IMR-90 (cell line): ENCODE results near the gene HMX3. TPM values are rescaled to one million over a fixed set of nuclear protein-coding genes. Genes with fewer than 3 reads are reported as not detected.

ENCODE experiments used
- ATAC-seq: fragments of 200-7000 bp; cut with Tn5 transposase; 2 replicates; pipeline ENCODE4 v1.9.1; 2020; ENCODE audit warnings: low read depth, mild to moderate bottlenecking, moderate library complexity
- BruUV-seq: library from RNA; stranded (reverse); fragments of 400-500 nt; replicated peaks from 2 replicates; lab custom pipeline; 2021; lab: Mats Ljungman, UMichigan
- CTCF ChIA-PET: fragments of 300-600 bp; formaldehyde crosslinking; extraction: SDS; loops from one replicate; lab custom pipeline; 2021; ENCODE audit warnings: antibody characterized with exemption; lab: Yijun Ruan, JAX
- POLR2A ChIA-PET: fragments of 300-600 bp; sonication (Branson Sonifier 250); formaldehyde crosslinking; loops from one replicate; lab custom pipeline; 2022; ENCODE audit warnings: antibody characterized with exemption; ENCODE audit not compliant: unreplicated experiment; lab: Charles Lee
- DNase-seq: peaks from one replicate; pipeline ENCODE4 v3.0.0; 2013
- H2AFZ ChIP-seq: replicated peaks from 2 replicates; pipeline ENCODE3; 2013; ENCODE audit warnings: low read length, mild to moderate bottlenecking; ENCODE audit not compliant: poor library complexity
- H2AK5ac ChIP-seq: 2 replicates; pipeline ENCODE4 v1.6.1; 2013; ENCODE audit warnings: low read depth, low read length, inconsistent platforms
- H2AK9ac ChIP-seq: replicated peaks from 2 replicates; pipeline ENCODE3; 2013; ENCODE audit warnings: mild to moderate bottlenecking, low read depth, low read length, moderate library complexity; ENCODE audit not compliant: poor library complexity
- H2BK120ac ChIP-seq: 2 replicates; pipeline ENCODE4 v1.6.1; 2013; ENCODE audit warnings: low read depth, low read length, inconsistent platforms
- H2BK15ac ChIP-seq: 3 replicates; pipeline ENCODE4 v1.6.1; 2013; ENCODE audit warnings: low read depth, low read length, inconsistent platforms
- H2BK20ac ChIP-seq: 2 replicates; pipeline ENCODE4 v1.6.1; 2013; ENCODE audit warnings: low read depth, mild to moderate bottlenecking, inconsistent platforms, low read length, moderate library complexity
- H2BK5ac ChIP-seq: 2 replicates; pipeline ENCODE4 v1.6.1; 2013; ENCODE audit warnings: mild to moderate bottlenecking, low read depth, low read length, inconsistent platforms; ENCODE audit not compliant: poor library complexity, severe bottlenecking
- H3K14ac ChIP-seq: replicated peaks from 2 replicates; pipeline ENCODE4 v1.6.1; 2013; ENCODE audit warnings: low read depth, low read length, inconsistent platforms
- H3K18ac ChIP-seq: 2 replicates; pipeline ENCODE4 v1.6.1; 2013; ENCODE audit warnings: low read depth, low read length, control low read depth
- H3K23ac ChIP-seq: 2 replicates; pipeline ENCODE4 v1.6.1; 2013; ENCODE audit warnings: low read depth, low read length, inconsistent platforms
- H3K27ac ChIP-seq: 2 replicates; pipeline ENCODE4 v1.5.1; 2013; ENCODE audit warnings: mild to moderate bottlenecking, control low read depth, low read length; ENCODE audit not compliant: insufficient read depth
- H3K27me3 ChIP-seq: 2 replicates; pipeline ENCODE4 v1.6.1; 2013; ENCODE audit warnings: low read length; ENCODE audit not compliant: control insufficient read depth, insufficient read depth
- H3K36me3 ChIP-seq: 2 replicates; pipeline ENCODE4 v1.6.1; 2013; ENCODE audit warnings: low read length, mixed read lengths; ENCODE audit not compliant: control insufficient read depth, insufficient read depth
- H3K4ac ChIP-seq: 2 replicates; pipeline ENCODE4 v1.6.1; 2013; ENCODE audit warnings: low read depth, low read length, inconsistent platforms
- H3K4me1 ChIP-seq: 2 replicates; pipeline ENCODE4 v1.6.1; 2013; ENCODE audit warnings: low read length, mixed read lengths; ENCODE audit not compliant: control insufficient read depth, insufficient read depth
- H3K4me2 ChIP-seq: 2 replicates; pipeline ENCODE4 v1.6.1; 2013; ENCODE audit warnings: low read depth, mild to moderate bottlenecking, control low read depth, low read length, moderate library complexity
- H3K4me3 ChIP-seq: 2 replicates; pipeline ENCODE4 v1.5.1; 2013; ENCODE audit warnings: low read depth, mild to moderate bottlenecking, control low read depth, low read length, moderate library complexity; ENCODE audit not compliant: insufficient read depth
- H3K56ac ChIP-seq: 2 replicates; pipeline ENCODE4 v1.6.1; 2013; ENCODE audit warnings: low read length, inconsistent platforms; ENCODE audit not compliant: insufficient read depth; ENCODE audit errors: extremely low read depth
- H3K79me1 ChIP-seq, 2 experiments: 2 replicates each; pipeline ENCODE4 v1.6.1; 2013; ENCODE audit warnings: low read length in 2 of 2, inconsistent platforms in 1 of 2, low read depth in 1 of 2
- H3K9ac ChIP-seq: 2 replicates; pipeline ENCODE4 v1.6.1; 2013; ENCODE audit warnings: low read depth, low read length, control low read depth
- H3K9me1 ChIP-seq: 2 replicates; pipeline ENCODE4 v1.6.1; 2013; ENCODE audit warnings: low read length, inconsistent platforms; ENCODE audit not compliant: insufficient read depth
- H3K9me3 ChIP-seq: 2 replicates; pipeline ENCODE4 v1.6.1; 2013; ENCODE audit warnings: low read length; ENCODE audit not compliant: control insufficient read depth, insufficient read depth
- H4K20me1 ChIP-seq: 2 replicates; pipeline ENCODE4 v1.6.1; 2013; ENCODE audit warnings: low read length, inconsistent platforms; ENCODE audit not compliant: insufficient read depth
- H4K5ac ChIP-seq: 2 replicates; pipeline ENCODE4 v1.6.1; 2013; ENCODE audit warnings: mild to moderate bottlenecking, low read depth, low read length, control low read depth
- H4K8ac ChIP-seq, 2 experiments: 2 replicates each; pipeline ENCODE4 v1.6.1; 2013; ENCODE audit warnings: low read depth in 2 of 2, low read length in 2 of 2, control low read depth in 1 of 2, inconsistent platforms in 1 of 2
- H4K91ac ChIP-seq: 2 replicates; pipeline ENCODE4 v1.6.1; 2013; ENCODE audit warnings: low read depth, low read length, inconsistent platforms; ENCODE audit not compliant: insufficient read depth
- BHLHE40 ChIP-seq: fragments of 150-350 bp; IDR thresholded peaks from 2 replicates; pipeline ENCODE4 v1.6.1; 2016; ENCODE audit warnings: mild to moderate bottlenecking, low read depth, low read length
- CEBPB ChIP-seq: IDR thresholded peaks from 2 replicates; pipeline ENCODE4 v1.6.1; 2012; ENCODE audit warnings: low read depth, low read length, improper control_type of control experiment
- NFE2L2 ChIP-seq: fragments of 150-350 bp; IDR thresholded peaks from 2 replicates; pipeline ENCODE4 v1.6.1; 2016; ENCODE audit warnings: low read depth, mild to moderate bottlenecking, low read length
- POLR2A ChIP-seq: IDR thresholded peaks from 2 replicates; pipeline ENCODE4 v1.6.1; 2012; ENCODE audit warnings: mild to moderate bottlenecking, low read depth, low read length
- RAD21 ChIP-seq: IDR thresholded peaks from 2 replicates; pipeline ENCODE4 v1.6.1; 2012; ENCODE audit warnings: low read length, improper control_type of control experiment
- RCOR1 ChIP-seq: IDR thresholded peaks from 2 replicates; pipeline ENCODE4 v1.6.1; 2012; ENCODE audit warnings: mild to moderate bottlenecking, low read length, improper control_type of control experiment; ENCODE audit not compliant: insufficient replicate concordance
- SMC3 ChIP-seq: fragments of 150-350 bp; IDR thresholded peaks from 2 replicates; pipeline ENCODE4 v1.6.1; 2016; ENCODE audit warnings: low read depth, mild to moderate bottlenecking, antibody characterized with exemption, low read length, moderate library complexity
- WGBS, 2 experiments: methylation state at CpG; one replicate each; pipeline versions ENCODE4 v1.1.5 to v1.1.7; 2013; ENCODE audit warnings: missing lambda C conversion rate in 2 of 2; ENCODE audit not compliant: insufficient read length in 1 of 2; ENCODE audit errors: extremely low coverage in 2 of 2; 5-methylcytosine and 5-hydroxymethylcytosine counted together
- dilution Hi-C: fragments of 300-500 bp; cut with HindIII; formaldehyde crosslinking; loops from one replicate; pipeline ENCODE4 v1.14.3; 2018; ENCODE audit warnings: low sequenced_read_pairs; ENCODE audit not compliant: unreplicated experiment
- in situ Hi-C: fragments of 300-500 bp; cut with MboI; formaldehyde crosslinking; loops from 3 replicates; pipeline ENCODE4 v1.14.3; 2019; ENCODE audit warnings: low sequenced_read_pairs, inconsistent platforms, mixed read lengths
- intact Hi-C: fragments of 100-400 bp; cut with micrococcal nuclease; formaldehyde crosslinking; loops from 2 replicates; pipeline ENCODE4 v1.10.0; 2022
- polyA plus RNA-seq, 3 experiments: library from polyadenylated mRNA; depleted of rRNA; stranded (reverse); fragments of >200 nt; gene quantifications; 2 replicates each; pipeline ENCODE4 v1.2.3, GENCODE V29; 2012; ENCODE audit warnings: low replicate concordance in 1 of 3
- total RNA-seq: library from RNA; depleted of rRNA; stranded (reverse); fragments of >200 nt; gene quantifications from 2 replicates; pipeline ENCODE4 v1.2.3, GENCODE V29; 2012

The HMX3 gene
- total and polyA plus RNA-seq, 2 of the 4 experiments (the other 2 are of a cell fraction): not detected

DNA sequence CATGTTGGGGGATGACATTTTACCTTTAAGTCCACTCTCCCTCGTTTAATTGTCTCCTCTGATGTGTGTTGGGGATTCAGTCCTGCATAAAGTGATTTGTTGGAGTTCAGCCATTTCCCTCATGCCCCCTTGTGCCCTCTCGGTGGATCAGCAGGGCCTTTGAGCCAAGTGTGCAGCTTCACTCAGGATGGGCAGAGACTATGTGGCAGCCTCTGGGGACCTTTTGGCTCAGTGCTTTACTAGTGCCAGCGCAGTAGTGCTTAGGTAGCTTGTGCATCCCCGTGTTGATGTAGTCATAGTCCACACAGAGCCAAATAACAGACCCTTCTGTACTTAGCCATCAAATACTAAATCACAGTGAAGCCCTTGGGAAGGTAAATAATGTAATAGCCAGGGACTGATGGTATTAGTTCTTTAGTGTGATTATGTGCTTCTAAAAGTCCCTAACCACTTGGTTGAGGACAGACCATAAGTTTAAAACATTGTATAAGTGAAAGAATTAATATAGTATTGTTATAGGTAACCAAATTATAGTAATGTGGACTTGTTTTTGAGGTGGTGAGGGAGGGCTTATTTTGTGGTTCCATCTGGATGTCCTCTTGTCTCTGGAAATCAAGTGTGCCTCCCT, 29.8 kb downstream of the HMX3 start:
- ChIA-PET POLR2A (no interaction called here), CTCF (no interaction called here)
- Histone ChIP-seq H3K56ac (no peak overlapping the region), H3K18ac (no peak overlapping the region), H2BK5ac (no peak overlapping the region), H4K8ac (no peak overlapping the region), H3K9ac (no peak overlapping the region), H3K36me3 (peaks cover 25% of the 10 kb centered on the region), H3K4ac (no peak overlapping the region), H3K27me3 (no peaks in the 10 kb centered on the region), H3K23ac (no peak overlapping the region), H2BK15ac (no peak overlapping the region), H4K20me1 (peaks cover 8% of the 10 kb centered on the region), H2AK5ac (no peak overlapping the region), H3K14ac (no peak overlapping the region), H3K4me1 (no peaks in the 10 kb centered on the region), H2BK20ac (no peak overlapping the region), H2AK9ac (no peak overlapping the region), H2BK120ac (no peak overlapping the region), H3K79me1 (peaks cover 40 to 42% of the 10 kb centered on the region in 2 experiments), H3K27ac (no peak overlapping the region), H4K5ac (no peak overlapping the region), H4K91ac (no peak overlapping the region), H3K9me1 (0 out of 2 replicates have a peak, but pooled peaks cover 2% of the 10 kb centered on the region), H3K4me3 (no peak overlapping the region), H3K4me2 (no peak overlapping the region), H2AFZ (no peak overlapping the region), H3K9me3 (no peaks in the 10 kb centered on the region)
- ATAC-seq: no peak
- in situ Hi-C loops (loop anchor here (25.0 kb wide), 2 partner anchors 303 to 1028 kb away; no protein-coding TSS in a partner anchor), dilution Hi-C loops (no loop called here), intact Hi-C loops (no loop called here)
- DNase-seq: no peak
- BruUV-seq: no TSS peak
- no peak for TF ChIP-seq POLR2A
- no peak for TF ChIP-seq RCOR1
- no peak for TF ChIP-seq SMC3
- TF ChIP-seq NFE2L2: no peak
- TF ChIP-seq CEBPB: no peak
- no peak for TF ChIP-seq RAD21
- no peak for TF ChIP-seq BHLHE40
- WGBS, 2 experiments: 33% methylated on average over 1 of the region's 4 CpGs; no CpG with 5 or more reads in 1 of the 2 experiments
